Measurements from ENCODE around the gene SYS1.

DNA sequence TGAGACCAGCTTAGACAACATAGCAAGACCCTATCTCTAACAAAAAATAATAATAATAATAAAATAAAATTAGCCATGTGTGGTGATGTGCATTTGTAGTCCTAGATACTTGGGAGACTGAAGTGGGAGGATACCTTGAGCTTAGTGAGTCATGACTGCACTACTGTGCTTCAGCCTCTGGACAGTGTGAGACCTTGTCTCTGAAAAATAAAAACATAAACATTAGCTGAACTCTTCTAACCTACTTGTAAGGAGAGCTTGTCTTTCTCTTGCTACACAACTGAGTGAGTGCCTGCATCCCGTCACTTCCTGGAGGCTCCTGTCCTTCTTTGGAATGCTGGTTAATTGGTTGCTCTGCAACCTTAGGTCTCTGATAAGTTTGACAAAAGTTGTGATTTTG lies 40.0 kb downstream of the SYS1 start:
- TF ChIP-seq, protein P1, sequence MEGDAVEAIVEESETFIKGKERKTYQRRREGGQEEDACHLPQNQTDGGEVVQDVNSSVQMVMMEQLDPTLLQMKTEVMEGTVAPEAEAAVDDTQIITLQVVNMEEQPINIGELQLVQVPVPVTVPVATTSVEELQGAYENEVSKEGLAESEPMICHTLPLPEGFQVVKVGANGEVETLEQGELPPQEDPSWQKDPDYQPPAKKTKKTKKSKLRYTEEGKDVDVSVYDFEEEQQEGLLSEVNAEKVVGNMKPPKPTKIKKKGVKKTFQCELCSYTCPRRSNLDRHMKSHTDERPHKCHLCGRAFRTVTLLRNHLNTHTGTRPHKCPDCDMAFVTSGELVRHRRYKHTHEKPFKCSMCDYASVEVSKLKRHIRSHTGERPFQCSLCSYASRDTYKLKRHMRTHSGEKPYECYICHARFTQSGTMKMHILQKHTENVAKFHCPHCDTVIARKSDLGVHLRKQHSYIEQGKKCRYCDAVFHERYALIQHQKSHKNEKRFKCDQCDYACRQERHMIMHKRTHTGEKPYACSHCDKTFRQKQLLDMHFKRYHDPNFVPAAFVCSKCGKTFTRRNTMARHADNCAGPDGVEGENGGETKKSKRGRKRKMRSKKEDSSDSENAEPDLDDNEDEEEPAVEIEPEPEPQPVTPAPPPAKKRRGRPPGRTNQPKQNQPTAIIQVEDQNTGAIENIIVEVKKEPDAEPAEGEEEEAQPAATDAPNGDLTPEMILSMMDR (IDR thresholded peaks at IDR 0.05), result no peak
- TF ChIP-seq EP300 (IDR thresholded peaks at IDR 0.05), result no peak

All from esophagus muscularis mucosa (tissue), 3 donors.